NB4 (cell line): Measurements from ENCODE around the gene CBFA2T2.

Source experiments
- CTCF ChIP-seq: IDR thresholded peaks from one replicate; pipeline ENCODE4 v1.5.1; 2012; ENCODE audit warnings: low read depth, low read length
- MAX ChIP-seq: IDR thresholded peaks from 2 replicates; pipeline ENCODE4 v1.6.1; 2011; ENCODE audit warnings: low read depth, low read length
- POLR2A ChIP-seq: IDR thresholded peaks from 2 replicates; pipeline ENCODE4 v1.6.1; 2011; ENCODE audit warnings: mild to moderate bottlenecking; ENCODE audit not compliant: insufficient read length; ENCODE audit errors: extremely low read depth

GRCh38 chr20:33576432-33577125 is 86.7 kb downstream of the CBFA2T2 start:
- TF ChIP-seq MAX (no peak), POLR2A (no peak), CTCF (no peak)
